ENCODE results near the gene SMCR8.

DNA sequence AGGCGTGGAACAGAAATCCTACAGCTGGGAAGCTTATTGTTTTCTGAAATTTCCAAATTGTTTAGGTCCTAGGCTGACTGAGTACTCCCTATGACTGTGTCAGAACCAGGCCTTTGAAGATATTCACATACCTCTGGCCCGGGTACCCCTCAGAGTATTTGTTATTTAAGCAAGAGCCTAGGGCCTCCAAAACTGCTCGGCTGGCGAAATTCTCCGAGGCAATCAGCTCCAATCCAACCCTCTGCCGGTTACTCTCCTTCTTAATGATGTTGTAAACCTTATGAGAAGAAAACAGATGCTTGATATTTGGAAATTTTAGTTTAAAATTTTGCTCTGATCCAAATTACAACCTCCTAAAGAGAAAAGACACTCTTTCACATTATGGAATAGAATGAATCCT is 38.4 kb downstream of the SMCR8 start:
- TF ChIP-seq, protein P1, sequence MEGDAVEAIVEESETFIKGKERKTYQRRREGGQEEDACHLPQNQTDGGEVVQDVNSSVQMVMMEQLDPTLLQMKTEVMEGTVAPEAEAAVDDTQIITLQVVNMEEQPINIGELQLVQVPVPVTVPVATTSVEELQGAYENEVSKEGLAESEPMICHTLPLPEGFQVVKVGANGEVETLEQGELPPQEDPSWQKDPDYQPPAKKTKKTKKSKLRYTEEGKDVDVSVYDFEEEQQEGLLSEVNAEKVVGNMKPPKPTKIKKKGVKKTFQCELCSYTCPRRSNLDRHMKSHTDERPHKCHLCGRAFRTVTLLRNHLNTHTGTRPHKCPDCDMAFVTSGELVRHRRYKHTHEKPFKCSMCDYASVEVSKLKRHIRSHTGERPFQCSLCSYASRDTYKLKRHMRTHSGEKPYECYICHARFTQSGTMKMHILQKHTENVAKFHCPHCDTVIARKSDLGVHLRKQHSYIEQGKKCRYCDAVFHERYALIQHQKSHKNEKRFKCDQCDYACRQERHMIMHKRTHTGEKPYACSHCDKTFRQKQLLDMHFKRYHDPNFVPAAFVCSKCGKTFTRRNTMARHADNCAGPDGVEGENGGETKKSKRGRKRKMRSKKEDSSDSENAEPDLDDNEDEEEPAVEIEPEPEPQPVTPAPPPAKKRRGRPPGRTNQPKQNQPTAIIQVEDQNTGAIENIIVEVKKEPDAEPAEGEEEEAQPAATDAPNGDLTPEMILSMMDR (IDR thresholded peaks at IDR 0.05; ENCODE audit: low read length): no peak
- TF ChIP-seq EZH2phosphoT487 (IDR thresholded peaks at IDR 0.05; ENCODE audit: low read length): no peak

Measured in MM.1S (cell line).